SH-SY5Y (cell line): ENCODE measurements around the gene DGKE.

Experiments
- GATA2 ChIP-seq: IDR thresholded peaks from 2 replicates; pipeline ENCODE4 v1.6.1; 2011; ENCODE audit warnings: mild to moderate bottlenecking, low read depth, low read length
- GATA3 ChIP-seq: IDR thresholded peaks from 2 replicates; pipeline ENCODE4 v1.6.1; 2011; ENCODE audit warnings: low read depth, mild to moderate bottlenecking, low read length, moderate library complexity

- TF ChIP-seq GATA2 (no peak), GATA3 (no peak)
Measured at GRCh38 chr17:56798916-56799315, 35.0 kb upstream of the DGKE start.
